ENCODE results near the gene ACOT9.
"Not testable (repeated sequence)": the region's sequence is repeated elsewhere in the genome, so short reads cannot be mapped to it uniquely, and the experiment has no call there.

The ACOT9 gene

DNA sequence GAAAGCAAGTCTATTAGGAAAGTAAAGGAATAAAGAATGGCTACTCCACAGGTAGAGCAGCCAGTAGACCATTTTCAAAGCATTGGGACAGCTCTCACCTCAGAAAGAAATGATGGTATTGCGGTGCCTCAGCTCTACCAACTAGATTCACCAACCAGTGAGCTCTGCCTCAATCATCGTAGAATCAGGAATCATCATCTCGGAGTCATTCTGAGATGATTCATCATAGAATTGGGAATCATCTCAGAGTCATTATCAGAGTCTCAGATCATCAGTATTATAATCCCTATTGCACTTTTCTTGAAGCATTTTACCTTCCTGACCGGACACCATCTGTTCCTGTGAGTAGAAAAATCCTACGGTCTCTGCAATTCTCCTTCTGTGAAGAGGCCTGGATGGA is 22.4 kb upstream of the ACOT9 start:
- FAIRE-seq: no peak

DNA sequence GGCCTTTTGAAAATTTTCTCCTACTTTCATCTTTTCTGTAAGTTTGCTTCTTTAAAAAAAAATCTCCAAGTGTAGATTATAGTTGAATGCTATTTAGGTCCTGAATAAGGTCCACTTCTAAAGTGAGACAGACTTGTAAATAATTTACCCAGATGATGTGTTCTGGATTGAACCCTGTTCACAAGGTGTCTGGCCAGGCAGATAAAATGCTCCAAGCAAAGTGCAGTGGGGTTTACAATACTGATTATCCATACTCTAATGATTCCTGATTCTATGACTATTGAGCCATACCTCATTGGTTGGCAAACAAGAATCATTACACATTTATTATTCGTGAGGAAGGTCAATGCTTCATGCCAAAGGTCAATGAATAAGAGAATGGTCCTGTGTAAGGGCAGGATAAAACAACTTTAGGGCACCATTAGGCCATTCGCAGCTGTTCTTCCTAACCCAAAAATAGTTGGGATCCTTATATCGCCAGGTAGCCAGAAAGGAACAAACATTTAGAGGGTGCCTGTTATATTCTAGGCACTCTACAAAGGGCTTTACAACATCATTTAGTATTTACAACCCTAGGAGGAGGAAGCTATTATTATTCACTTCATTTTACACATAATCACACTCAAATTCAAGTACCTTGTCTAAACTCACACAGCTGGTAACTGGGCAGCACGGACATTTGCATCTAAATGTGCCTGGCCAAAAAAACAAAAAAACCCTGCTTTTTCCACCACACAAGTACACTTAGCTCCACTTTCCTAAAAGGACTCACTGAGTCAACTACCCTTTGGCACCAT is 21.3 kb upstream of the ACOT9 start:
- no peak for FAIRE-seq

DNA sequence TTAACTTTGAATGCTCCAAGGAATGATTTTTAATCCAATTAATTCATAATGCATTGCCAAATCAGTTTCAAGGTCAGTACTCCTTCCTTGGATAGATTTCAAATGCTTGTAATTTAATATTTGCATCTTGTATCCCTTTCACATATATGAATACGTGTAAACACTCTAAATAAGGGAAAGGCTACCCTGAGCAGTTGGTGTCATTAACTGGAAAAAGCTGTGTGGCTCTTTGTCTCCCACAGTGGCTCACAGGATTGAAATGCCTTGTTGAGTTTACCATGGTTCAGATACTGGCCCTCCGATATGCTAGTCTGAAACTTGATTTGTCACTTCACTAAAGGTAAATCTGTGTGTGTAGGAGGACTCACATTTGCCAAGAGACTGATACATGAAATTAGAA is 16.7 kb upstream of the ACOT9 start:
- FAIRE-seq: no peak

GRCh38 chrX:23756165-23756564 is 13.1 kb upstream of the ACOT9 start:
- FAIRE-seq: no peak

DNA sequence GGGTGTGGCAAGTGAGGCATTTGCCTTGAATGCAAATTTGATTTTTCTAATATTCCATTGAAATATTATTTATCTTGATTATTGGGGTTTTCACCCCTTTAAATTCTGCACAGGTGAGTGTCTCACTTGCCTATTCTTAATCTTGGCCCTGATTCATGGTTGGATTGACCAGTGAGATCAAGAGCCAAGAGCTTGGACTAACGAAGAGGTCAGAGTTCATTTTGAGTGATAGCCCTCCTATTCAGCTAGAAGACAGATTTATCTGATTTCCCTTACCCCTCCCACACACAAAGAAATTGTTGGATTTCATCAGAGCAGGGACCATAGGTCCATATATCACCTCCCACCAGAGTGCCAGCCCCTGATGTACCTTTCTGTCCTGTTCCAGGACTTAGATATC is 11.6 kb upstream of the ACOT9 start:
- FAIRE-seq: no peak

- FAIRE-seq: no peak
Measured at GRCh38 chrX:23752740-23753415, 9.8 kb upstream of the ACOT9 start.

DNA sequence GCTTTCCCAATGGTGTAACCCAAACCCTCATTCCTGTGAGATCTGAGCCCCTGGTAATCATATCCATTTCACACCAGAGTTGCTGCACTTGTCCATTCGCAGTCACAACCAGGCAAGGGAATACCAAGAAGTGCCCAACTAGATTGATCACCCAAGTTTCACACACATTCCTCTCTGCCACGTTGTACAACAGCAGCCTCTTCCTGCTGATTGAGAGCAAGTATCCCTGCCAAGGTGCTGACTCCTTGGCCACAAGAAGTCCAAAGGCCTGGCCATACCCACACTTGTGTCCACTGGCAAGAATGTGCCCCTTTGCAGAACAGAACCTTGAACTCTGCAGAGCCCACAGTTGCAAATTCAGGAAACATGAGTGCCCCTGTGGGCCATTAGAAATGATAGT is 6.5 kb upstream of the ACOT9 start:
- no peak for FAIRE-seq

DNA sequence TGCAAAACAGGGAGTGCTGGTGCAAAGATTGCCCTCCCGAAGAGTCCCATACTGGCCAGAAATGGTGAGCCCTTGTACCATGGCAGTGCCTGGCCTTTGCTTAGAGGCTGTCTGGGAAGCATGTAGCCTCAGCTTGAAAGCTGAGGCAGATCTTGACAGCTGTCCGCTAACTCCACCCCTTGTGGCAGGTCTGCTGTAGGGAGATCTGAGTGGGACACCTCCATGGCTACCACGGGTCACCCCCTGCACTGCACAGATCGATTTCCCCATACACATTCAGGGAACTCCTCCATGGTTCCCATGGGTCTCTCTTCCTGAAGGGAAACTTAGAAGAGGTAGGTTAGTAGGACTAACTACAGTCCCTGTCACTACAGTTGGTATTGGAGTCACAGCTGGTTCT is 6.1 kb upstream of the ACOT9 start:
- no peak for FAIRE-seq

DNA sequence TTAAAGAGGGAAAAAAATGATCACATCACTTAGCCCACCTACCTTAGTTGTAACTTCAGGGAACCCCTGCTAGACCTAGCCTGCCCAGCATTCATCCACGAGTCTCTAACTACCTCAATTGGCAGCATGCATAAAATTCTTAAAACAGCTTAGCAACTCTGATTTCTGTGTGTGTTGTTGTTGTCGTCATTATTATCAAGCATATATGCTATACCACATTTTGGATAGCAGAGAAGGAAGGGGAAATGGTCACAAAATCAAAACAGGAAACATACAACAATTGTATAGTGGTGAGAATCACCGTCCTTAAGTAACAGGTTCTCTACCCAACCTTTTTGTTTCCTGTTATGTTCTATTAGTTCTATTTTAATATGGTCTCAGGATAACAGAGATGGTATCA is 2.7 kb upstream of the ACOT9 start:
- no peak for FAIRE-seq

GRCh38 chrX:23743623-23743971 is 521 bp upstream of the ACOT9 start:
- FAIRE-seq: not testable (repeated sequence)

DNA sequence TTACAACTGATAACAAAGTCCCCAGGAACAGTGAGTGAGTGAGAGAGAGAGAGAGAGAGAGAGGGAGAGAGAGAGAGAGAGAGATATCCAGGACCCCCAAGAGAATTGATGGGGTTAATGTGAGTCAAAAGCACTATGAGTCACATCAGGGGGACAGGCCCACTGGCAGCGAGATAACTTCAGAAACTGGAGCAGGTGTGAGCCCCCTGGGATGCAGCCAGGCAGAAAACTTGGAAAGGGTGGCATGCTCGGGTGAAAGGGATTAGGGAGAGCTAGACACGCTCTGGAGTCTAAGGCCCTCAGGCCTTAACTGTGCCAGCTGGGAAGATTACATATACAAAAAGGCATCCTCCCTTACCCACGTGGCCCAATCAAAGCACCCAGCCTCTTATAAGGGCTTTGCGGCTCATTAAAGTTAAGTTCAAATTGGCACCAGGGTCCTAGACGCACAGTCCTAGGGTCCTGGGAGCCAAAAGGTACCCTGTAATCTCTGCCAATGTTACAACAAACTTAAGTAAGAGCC is 841 bp downstream of the ACOT9 start:
- no peak for FAIRE-seq

DNA sequence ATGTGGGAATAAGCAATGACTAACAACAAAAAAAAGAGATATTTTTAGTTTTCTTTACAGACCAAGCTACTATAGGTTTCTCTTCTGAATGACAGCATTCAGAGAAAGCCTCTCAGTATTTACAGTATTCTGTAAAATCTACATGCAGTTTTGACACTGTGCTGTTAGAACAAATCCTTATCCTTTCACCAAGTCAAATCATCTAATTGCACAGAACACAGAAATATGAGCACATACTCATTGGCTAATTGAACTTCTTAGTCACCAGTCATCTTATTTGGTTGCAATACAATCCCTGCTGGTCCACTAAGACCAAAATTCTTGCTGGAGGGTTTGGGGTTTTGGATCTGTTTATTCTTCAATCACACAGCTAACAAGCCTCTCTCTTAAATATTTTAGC is 5.7 kb downstream of the ACOT9 start:
- no peak for FAIRE-seq

GRCh38 chrX:23736030-23736429 is 7.0 kb downstream of the ACOT9 start:
- FAIRE-seq: no peak

DNA sequence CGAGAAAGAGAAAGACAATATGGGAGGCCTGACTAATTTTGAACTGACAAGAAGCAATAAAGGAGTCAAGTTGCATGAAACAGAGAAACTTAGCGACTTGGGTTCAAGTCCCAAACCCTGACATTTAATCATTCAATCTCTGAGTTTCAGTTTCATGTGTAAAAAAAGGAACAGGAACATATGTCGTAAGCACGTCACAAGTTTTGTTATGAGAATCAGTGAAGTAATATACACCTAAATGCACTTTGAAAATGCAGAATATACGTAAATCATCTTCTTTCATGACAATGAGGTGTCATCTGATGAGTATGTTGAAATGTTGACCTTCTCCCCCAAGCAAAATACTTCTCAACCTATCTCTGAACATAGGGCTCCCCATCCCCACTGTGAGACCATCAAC is 10.4 kb downstream of the ACOT9 start:
- no peak for FAIRE-seq

GRCh38 chrX:23731951-23732350 is 11.1 kb downstream of the ACOT9 start:
- FAIRE-seq: no peak

DNA sequence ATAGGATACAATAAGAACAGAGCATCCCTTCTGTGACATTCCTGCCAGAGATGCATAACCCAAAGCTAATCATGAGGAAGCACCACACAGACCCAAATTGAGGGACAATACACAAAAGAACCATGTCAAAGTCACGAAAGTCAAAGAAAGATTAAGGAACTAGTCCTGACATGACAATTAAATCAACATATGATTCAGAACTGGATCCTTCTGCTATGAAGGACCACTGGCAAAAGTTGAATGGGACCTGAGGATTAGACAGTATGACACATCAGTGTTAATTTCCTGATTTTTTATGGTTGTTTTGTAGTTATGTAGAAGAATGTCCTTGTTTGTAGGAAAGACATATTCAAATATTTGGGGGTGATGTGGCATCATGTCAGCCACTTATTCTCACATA is 13.9 kb downstream of the ACOT9 start:
- FAIRE-seq: no peak

DNA sequence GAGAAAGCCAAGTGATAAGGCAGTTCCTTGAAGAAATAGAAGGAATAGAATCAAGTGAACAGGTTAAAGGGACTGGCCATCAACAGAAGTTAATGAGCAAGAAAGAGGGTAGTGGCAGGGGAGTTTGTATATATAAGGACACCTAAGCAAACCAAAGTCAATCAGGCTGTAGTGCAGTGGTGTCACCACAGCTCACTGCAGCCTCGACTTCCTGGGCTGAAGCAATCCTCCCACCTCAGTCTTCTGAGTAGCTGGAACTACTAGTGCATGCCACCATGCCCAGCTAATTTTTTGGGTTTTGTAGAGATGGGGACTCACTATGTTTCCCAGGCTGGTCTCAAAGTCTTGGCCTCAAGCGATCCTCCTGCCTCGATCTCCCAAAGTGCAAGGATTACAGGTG is 15.9 kb downstream of the ACOT9 start:
- no peak for FAIRE-seq

DNA sequence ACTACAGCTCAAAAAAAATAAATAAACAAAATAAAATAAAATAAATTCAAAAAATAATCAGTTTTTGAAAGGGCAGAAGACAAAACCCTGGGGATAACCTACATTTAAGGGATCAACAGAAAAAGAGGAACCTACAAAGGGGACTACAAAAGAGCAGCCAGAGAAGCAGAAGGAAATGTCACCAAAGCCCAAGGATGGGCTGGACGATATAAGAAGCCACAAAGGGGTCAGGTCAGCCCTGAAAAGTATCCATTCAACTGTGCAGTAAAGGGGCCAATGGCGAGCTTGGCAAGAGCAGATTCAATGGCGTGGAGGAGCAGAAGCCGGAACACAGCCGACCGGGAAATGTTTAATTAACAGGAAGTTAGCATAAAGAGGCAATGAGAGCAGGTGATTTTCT is 16.9 kb downstream of the ACOT9 start:
- FAIRE-seq: no peak

DNA sequence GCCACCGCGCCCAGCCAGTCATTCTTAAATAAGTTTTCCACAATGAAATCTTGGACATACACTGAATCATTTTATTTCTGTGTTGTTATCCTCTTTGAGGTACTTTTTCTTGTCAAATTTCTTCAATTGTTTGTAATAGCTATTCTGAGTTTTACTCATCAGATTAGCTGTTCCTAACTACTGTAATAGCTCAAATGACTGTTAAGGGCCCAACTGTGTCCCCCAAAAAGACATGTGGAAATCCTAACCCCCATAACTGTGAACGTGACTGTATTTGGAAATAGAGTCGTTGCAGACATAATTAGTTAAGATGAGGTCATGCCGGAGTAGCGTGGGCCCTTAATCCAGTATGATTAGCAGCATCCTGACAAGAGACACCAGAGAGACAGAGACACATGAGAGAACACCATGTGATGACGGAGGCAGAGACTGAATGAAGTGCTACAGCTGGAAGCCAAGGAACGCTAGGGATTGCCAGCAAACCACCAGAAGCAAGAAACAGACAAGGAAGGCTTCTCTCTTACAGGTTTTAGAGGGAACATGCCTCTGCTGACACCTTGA is 22.9 kb downstream of the ACOT9 start:
- FAIRE-seq: no peak

GRCh38 chrX:23705235-23705634 is 37.8 kb downstream of the ACOT9 start:
- no peak for FAIRE-seq

- FAIRE-seq: no peak
Measured at GRCh38 chrX:23704673-23705206, 38.3 kb downstream of the ACOT9 start.

DNA sequence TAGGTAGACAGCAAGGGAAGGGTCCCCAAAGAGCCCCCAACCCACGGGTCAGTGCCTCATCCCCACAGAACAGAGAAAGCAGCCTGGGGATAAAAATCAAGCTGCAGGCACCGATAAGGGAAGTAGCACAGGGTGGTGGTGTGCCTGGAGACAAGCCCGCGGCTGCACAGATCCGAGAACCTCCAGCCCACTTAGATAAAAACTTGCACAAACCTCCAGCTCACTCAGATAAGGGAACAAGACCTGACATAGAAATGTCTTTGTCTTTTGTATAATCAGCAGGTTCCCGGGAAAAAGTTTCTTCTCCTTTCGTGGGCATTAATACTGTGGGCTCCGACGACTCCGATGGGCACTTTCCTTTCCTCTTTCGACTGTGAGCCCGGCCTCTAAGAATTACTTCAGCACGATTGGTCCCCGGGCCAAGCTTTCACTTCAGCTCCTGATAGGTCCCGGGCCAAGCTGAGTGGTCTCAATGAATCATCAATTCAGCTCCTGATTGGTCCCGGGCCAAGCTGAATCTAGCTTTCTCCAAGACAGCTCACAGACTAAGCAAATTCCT is 43.4 kb downstream of the ACOT9 start:
- no peak for FAIRE-seq

GRCh38 chrX:23694606-23695005 is 48.5 kb downstream of the ACOT9 start:
- no peak for FAIRE-seq

- no peak for FAIRE-seq
Measured at GRCh38 chrX:23692166-23692565, 50.9 kb downstream of the ACOT9 start.
